A549 (cell line): Measurements from ENCODE around the gene OR2M2. TPM values are rescaled to one million over a fixed set of nuclear protein-coding genes. Genes with fewer than 3 reads are reported as not detected.

Source experiments
- ATAC-seq, 2 experiments: fragments of 200-7000 bp in 1 of 2; fragments of >200 bp in 1 of 2; cut with Nextera tagmentation in 1 of 2; cut with Tn5 transposase in 1 of 2; 3 replicates each; pipeline versions ENCODE4 v1.8.0 to v1.9.1; 2018 to 2020; ENCODE audit warnings: mild to moderate bottlenecking in 1 of 2, moderate library complexity in 1 of 2
- CTCF ChIA-PET: fragments of 300-600 bp; sonication (Branson Sonifier 250); formaldehyde crosslinking; extraction: SDS; loops from one replicate; lab custom pipeline; 2021; ENCODE audit warnings: antibody characterized with exemption, inconsistent platforms; lab: Yijun Ruan, JAX
- POLR2A ChIA-PET: fragments of 350-600 bp; formaldehyde crosslinking; extraction: SDS; loops from one replicate; lab custom pipeline; 2021; ENCODE audit warnings: antibody characterized with exemption, inconsistent platforms; lab: Yijun Ruan, JAX
- DNase-seq, 2 experiments: peaks; one replicate each; pipeline versions ENCODE4 v3.0.0 to v3.0.0-alpha.2; 2011 to 2016; ENCODE audit warnings: low read depth in 1 of 2, low spot score in 1 of 2
- FAIRE-seq: peaks from 2 replicates; lab custom pipeline; 2011; peaks lifted over from hg19 to GRCh38; lab: Jason Lieb, UNC
- H3K27ac ChIP-seq, 2 experiments: fragments of >200 bp; sonication (Bioruptor Twin); formaldehyde crosslinking; 3 replicates each; pipeline ENCODE4 v1.5.1; 2016 to 2017
- H3K4me1 ChIP-seq: fragments of >200 bp; sonication (Bioruptor Twin); formaldehyde crosslinking; 3 replicates; pipeline ENCODE4 v1.6.1; 2016
- H3K4me2 ChIP-seq: fragments of >200 bp; sonication (Bioruptor Twin); formaldehyde crosslinking; 3 replicates; pipeline ENCODE4 v1.6.1; 2016
- H3K4me3 ChIP-seq: fragments of >200 bp; sonication (Bioruptor Twin); formaldehyde crosslinking; 3 replicates; pipeline ENCODE4 v1.5.1; 2016
- H3K9me3 ChIP-seq: fragments of >200 bp; sonication (Bioruptor Twin); formaldehyde crosslinking; 3 replicates; pipeline ENCODE4 v1.6.1; 2016
- BHLHE40 ChIP-seq: IDR thresholded peaks from 2 replicates; pipeline ENCODE4 v1.6.1; 2012; ENCODE audit warnings: low read depth, low read length, inconsistent platforms
- CBX8 ChIP-seq: fragments of 200-600 bp; sonication (generic); IDR thresholded peaks from 2 replicates; pipeline ENCODE4 v1.6.1; 2016
- CHD2 ChIP-seq: fragments of 150-350 bp; IDR thresholded peaks from 2 replicates; pipeline ENCODE4 v1.6.1; 2014; ENCODE audit warnings: low read length; ENCODE audit not compliant: partially characterized antibody
- ESRRA ChIP-seq: fragments of 150-350 bp; IDR thresholded peaks from 2 replicates; pipeline ENCODE4 v1.6.1; 2014; ENCODE audit warnings: mild to moderate bottlenecking, low read length, borderline replicate concordance
- FOSL2 ChIP-seq, 2 experiments: fragments of 450-650 bp in 1 of 2; fragments of >200 bp in 1 of 2; sonication (Bioruptor Twin) in 1 of 2; formaldehyde crosslinking; IDR thresholded peaks; 2 replicates each; pipeline versions ENCODE4 v1.5.0 to v1.6.1; 2016 to 2020; ENCODE audit warnings: mild to moderate bottlenecking in 1 of 2, moderate library complexity in 1 of 2
- FOXS1 ChIP-seq: fragments of 250-450 bp; sonication (Bioruptor Pico); IDR thresholded peaks from 2 replicates; pipeline ENCODE4 v1.5.0; 2020; ENCODE audit warnings: mild to moderate bottlenecking, moderate library complexity
- HDAC2 ChIP-seq: fragments of 200-600 bp; sonication (generic); IDR thresholded peaks from 2 replicates; pipeline ENCODE4 v1.6.1; 2016
- HEYL ChIP-seq: fragments of 250-450 bp; sonication (Bioruptor Pico); IDR thresholded peaks from 2 replicates; pipeline ENCODE4 v1.8.0; 2021; ENCODE audit warnings: mild to moderate bottlenecking, moderate library complexity
- HOXB5 ChIP-seq: fragments of 250-450 bp; sonication (Bioruptor Pico); IDR thresholded peaks from 2 replicates; pipeline ENCODE4 v1.5.0; 2020; ENCODE audit warnings: mild to moderate bottlenecking, moderate library complexity
- JUNB ChIP-seq: fragments of >200 bp; sonication (Bioruptor Twin); formaldehyde crosslinking; IDR thresholded peaks from 2 replicates; pipeline ENCODE4 v1.6.1; 2016
- NFE2L2 ChIP-seq: fragments of 150-350 bp; conservative IDR thresholded peaks from 2 replicates; pipeline ENCODE4 v1.6.1; 2014; ENCODE audit warnings: low read length
- NPAS2 ChIP-seq: fragments of 250-450 bp; sonication (Bioruptor Pico); IDR thresholded peaks from 2 replicates; pipeline ENCODE4 v1.8.0; 2022; ENCODE audit warnings: mild to moderate bottlenecking, moderate library complexity, borderline replicate concordance
- POLR2A ChIP-seq: IDR thresholded peaks from 2 replicates; pipeline ENCODE4 v1.6.1; 2012; ENCODE audit warnings: mild to moderate bottlenecking, low read length
- POLR2AphosphoS2 ChIP-seq: conservative IDR thresholded peaks from 2 replicates; pipeline ENCODE4 v1.6.1; 2012; ENCODE audit warnings: low read length, improper control_type of control experiment, inconsistent platforms
- RAD21 ChIP-seq, 2 experiments: fragments of >200 bp in 1 of 2; sonication (Bioruptor Twin) in 1 of 2; formaldehyde crosslinking in 1 of 2; IDR thresholded peaks in 1 of 2; conservative IDR thresholded peaks in 1 of 2; 2 replicates in 1 of 2; 3 replicates in 1 of 2; pipeline ENCODE4 v1.6.1; 2012 to 2018; ENCODE audit warnings: inconsistent platforms in 1 of 2
- RARB ChIP-seq: fragments of 250-450 bp; sonication (Bioruptor Pico); IDR thresholded peaks from 2 replicates; pipeline ENCODE4 v1.8.0; 2021; ENCODE audit warnings: mild to moderate bottlenecking, moderate library complexity
- RCOR1 ChIP-seq: fragments of 150-350 bp; IDR thresholded peaks from 2 replicates; pipeline ENCODE4 v1.6.1; 2014; ENCODE audit warnings: antibody characterized with exemption, low read length, low read depth
- RFX5 ChIP-seq: fragments of 450-650 bp; IDR thresholded peaks from 2 replicates; pipeline ENCODE4 v1.7.1; 2014; ENCODE audit warnings: antibody characterized with exemption, mild to moderate bottlenecking, moderate library complexity
- TFCP2L1 ChIP-seq: fragments of 250-450 bp; sonication (Bioruptor Pico); IDR thresholded peaks from 2 replicates; pipeline ENCODE4 v1.5.0; 2021; ENCODE audit warnings: mild to moderate bottlenecking
- TP53 ChIP-seq: fragments of 250-450 bp; sonication (Bioruptor Pico); IDR thresholded peaks from 2 replicates; pipeline ENCODE4 v1.5.0; 2021; ENCODE audit warnings: mild to moderate bottlenecking, moderate library complexity
- ZC3H11A ChIP-seq: fragments of 450-650 bp; IDR thresholded peaks from 2 replicates; pipeline ENCODE4 v1.6.1; 2014; ENCODE audit warnings: antibody characterized with exemption, mild to moderate bottlenecking
- ZNF302 ChIP-seq: fragments of 250-450 bp; sonication (Bioruptor Pico); IDR thresholded peaks from 2 replicates; pipeline ENCODE4 v1.9.0; 2021; ENCODE audit warnings: inconsistent platforms, mild to moderate bottlenecking, moderate library complexity
- ZSCAN20 ChIP-seq: fragments of 250-450 bp; sonication (Bioruptor Pico); IDR thresholded peaks from 2 replicates; pipeline ENCODE4 v1.8.0; 2022; ENCODE audit warnings: mild to moderate bottlenecking, moderate library complexity
- WGBS: methylation state at CpG from one replicate; pipeline ENCODE4 v1.1.6; 2017; ENCODE audit errors: missing lambda C conversion rate; 5-methylcytosine and 5-hydroxymethylcytosine counted together
- polyA plus RNA-seq, 4 experiments: library from polyadenylated mRNA; depleted of rRNA in 3 of 4; stranded (reverse); fragments of >200 nt; fragmentation: RNase III in 1 of 4; extraction: RNeasy Plus Mini Kit Qiagen cat#74134 plus additional on column Dnase treatment in 1 of 4; gene quantifications; 2 replicates in 3 of 4; 3 replicates in 1 of 4; pipeline ENCODE4 v1.2.3, GENCODE V29; 2011 to 2017
- TF ChIP-seq, protein P1 (sequence below): IDR thresholded peaks from 2 replicates; pipeline ENCODE4 v1.6.1; 2012; ENCODE audit warnings: low read depth, borderline replicate concordance
- TF ChIP-seq, protein P2 (sequence below): fragments of >200 bp; sonication (Bioruptor Twin); formaldehyde crosslinking; IDR thresholded peaks from 3 replicates; pipeline ENCODE4 v1.6.1; 2016
- TF ChIP-seq, protein P3 (sequence below): fragments of 200-600 bp; sonication (generic); IDR thresholded peaks from 2 replicates; pipeline ENCODE4 v1.6.1; 2016; ENCODE audit warnings: antibody characterized with exemption, mild to moderate bottlenecking, moderate library complexity
- TF ChIP-seq, protein P4 (sequence below): fragments of 250-450 bp; sonication (Bioruptor Pico); IDR thresholded peaks from 2 replicates; pipeline ENCODE4 v1.5.0; 2021; ENCODE audit warnings: mild to moderate bottlenecking, moderate library complexity, borderline replicate concordance

Gene OR2M2
- polyA plus RNA-seq, 2 of the 4 experiments (the other 2 are of a cell fraction): not detected

DNA sequence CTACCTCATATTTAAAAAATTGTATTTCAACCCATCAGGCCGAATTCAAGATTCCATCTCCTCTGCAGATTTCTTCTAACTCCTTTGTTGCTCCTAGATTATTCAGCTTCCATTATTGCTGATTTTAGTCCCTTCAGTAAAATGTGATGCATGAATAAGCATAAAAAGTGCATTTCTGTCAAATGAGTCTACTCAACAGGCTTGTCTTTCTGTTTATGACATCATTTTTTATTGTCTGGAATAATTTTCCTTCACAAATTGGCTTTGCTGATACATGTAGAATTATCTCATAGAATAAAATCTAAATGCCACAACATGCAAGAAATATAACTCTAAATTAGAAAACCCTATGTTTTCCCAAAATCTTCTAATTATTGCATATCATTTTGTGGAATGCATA, 31.3 kb upstream of the OR2M2 start:
- ChIA-PET POLR2A (no interaction called here), CTCF (no interaction called here)
- no peak for DNase-seq
- no peaks in the 10 kb centered on the region; the same call in 2 of the 3 replicates for H3K9me3 ChIP-seq
- FAIRE-seq: no peak
- TF ChIP-seq POLR2AphosphoS2 (no peak), RAD21 (conservative IDR thresholded peaks at IDR 0.05 in 1 of 2, IDR thresholded peaks at IDR 0.05 in 1 of 2) (no peak), CHD2 (no peak), BHLHE40 (no peak), TP53 (CRISPR knock-in tag) (no peak), POLR2A (no peak), HDAC2 (no peak), HEYL (CRISPR knock-in tag) (no peak), FOSL2 (IDR thresholded peaks at IDR 0.05) (no peak), FOSL2 (CRISPR knock-in tag; IDR thresholded peaks at IDR 0.05) (no peak), RFX5 (no peak), ZSCAN20 (CRISPR knock-in tag) (no peak), RCOR1 (no peak), NFE2L2 (no peak), JUNB (no peak), CBX8 (no peak)
- TF ChIP-seq, protein P1, sequence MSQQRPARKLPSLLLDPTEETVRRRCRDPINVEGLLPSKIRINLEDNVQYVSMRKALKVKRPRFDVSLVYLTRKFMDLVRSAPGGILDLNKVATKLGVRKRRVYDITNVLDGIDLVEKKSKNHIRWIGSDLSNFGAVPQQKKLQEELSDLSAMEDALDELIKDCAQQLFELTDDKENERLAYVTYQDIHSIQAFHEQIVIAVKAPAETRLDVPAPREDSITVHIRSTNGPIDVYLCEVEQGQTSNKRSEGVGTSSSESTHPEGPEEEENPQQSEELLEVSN: no peak
- TF ChIP-seq, protein P2, sequence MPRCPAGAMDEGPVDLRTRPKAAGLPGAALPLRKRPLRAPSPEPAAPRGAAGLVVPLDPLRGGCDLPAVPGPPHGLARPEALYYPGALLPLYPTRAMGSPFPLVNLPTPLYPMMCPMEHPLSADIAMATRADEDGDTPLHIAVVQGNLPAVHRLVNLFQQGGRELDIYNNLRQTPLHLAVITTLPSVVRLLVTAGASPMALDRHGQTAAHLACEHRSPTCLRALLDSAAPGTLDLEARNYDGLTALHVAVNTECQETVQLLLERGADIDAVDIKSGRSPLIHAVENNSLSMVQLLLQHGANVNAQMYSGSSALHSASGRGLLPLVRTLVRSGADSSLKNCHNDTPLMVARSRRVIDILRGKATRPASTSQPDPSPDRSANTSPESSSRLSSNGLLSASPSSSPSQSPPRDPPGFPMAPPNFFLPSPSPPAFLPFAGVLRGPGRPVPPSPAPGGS: no peak
- TF ChIP-seq, protein P3, sequence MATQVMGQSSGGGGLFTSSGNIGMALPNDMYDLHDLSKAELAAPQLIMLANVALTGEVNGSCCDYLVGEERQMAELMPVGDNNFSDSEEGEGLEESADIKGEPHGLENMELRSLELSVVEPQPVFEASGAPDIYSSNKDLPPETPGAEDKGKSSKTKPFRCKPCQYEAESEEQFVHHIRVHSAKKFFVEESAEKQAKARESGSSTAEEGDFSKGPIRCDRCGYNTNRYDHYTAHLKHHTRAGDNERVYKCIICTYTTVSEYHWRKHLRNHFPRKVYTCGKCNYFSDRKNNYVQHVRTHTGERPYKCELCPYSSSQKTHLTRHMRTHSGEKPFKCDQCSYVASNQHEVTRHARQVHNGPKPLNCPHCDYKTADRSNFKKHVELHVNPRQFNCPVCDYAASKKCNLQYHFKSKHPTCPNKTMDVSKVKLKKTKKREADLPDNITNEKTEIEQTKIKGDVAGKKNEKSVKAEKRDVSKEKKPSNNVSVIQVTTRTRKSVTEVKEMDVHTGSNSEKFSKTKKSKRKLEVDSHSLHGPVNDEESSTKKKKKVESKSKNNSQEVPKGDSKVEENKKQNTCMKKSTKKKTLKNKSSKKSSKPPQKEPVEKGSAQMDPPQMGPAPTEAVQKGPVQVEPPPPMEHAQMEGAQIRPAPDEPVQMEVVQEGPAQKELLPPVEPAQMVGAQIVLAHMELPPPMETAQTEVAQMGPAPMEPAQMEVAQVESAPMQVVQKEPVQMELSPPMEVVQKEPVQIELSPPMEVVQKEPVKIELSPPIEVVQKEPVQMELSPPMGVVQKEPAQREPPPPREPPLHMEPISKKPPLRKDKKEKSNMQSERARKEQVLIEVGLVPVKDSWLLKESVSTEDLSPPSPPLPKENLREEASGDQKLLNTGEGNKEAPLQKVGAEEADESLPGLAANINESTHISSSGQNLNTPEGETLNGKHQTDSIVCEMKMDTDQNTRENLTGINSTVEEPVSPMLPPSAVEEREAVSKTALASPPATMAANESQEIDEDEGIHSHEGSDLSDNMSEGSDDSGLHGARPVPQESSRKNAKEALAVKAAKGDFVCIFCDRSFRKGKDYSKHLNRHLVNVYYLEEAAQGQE: no peak
- TF ChIP-seq, protein P4, sequence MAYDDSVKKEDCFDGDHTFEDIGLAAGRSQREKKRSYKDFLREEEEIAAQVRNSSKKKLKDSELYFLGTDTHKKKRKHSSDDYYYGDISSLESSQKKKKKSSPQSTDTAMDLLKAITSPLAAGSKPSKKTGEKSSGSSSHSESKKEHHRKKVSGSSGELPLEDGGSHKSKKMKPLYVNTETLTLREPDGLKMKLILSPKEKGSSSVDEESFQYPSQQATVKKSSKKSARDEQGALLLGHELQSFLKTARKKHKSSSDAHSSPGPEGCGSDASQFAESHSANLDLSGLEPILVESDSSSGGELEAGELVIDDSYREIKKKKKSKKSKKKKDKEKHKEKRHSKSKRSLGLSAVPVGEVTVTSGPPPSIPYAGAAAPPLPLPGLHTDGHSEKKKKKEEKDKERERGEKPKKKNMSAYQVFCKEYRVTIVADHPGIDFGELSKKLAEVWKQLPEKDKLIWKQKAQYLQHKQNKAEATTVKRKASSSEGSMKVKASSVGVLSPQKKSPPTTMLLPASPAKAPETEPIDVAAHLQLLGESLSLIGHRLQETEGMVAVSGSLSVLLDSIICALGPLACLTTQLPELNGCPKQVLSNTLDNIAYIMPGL (CRISPR knock-in tag): no peak
- ATAC-seq: no peak
- 0% methylated on average over 1 of the region's 1 CpG for WGBS
- no peak overlapping the region for H3K4me3 ChIP-seq
- H3K27ac ChIP-seq: no peak overlapping the region
- H3K4me1 ChIP-seq: no peaks in the 10 kb centered on the region
- no peak overlapping the region for H3K4me2 ChIP-seq

DNA sequence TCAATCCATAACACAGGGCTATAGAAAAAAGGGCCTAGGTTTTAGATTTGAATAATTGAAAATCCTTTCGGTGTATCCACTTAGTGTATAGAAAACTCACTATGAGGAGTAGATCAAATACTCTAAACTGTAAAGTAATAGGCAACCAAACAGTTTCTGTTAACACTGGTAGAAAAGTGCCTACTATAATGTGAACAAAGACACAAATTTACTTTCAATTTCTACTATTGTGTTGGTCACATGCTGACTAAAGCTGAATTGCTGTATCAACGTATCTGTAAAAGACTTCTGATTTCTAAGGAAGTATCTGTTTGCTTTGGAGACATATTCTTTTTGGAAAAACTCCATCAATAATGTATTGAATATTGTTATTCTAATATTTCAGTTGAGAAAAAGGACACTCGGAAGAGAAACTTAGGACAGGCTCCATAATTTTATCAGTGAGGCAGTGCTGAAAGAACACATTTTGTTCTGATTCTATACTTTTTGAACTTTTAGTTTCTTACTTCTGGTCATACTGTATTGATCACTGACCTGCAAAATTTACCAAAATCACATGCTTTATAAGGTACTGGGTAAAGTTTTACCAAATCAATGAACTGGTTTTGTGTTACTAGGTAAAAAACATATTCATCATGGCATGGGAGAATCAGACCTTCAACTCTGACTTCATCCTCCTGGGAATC, 30.0 kb upstream of the OR2M2 start, which contains the start of gene OR2M5:
Gene OR2M5 (plus strand): TSS at position 636 of the 686 bp plus-strand sequence. CDS start 0 bp downstream, at position 636.
- H3K4me2 ChIP-seq: no peak within 1 kb of the TSS
- ChIA-PET POLR2A (no interaction called here), CTCF (no interaction called here)
- 4% methylated on average over 3 of the region's 3 CpGs for WGBS
- H3K4me3 ChIP-seq: no peak within 1 kb of the TSS
- no peak within 1 kb of the TSS for H3K27ac ChIP-seq
- no peak for ATAC-seq
- H3K9me3 ChIP-seq: no peaks in the 10 kb centered on the region; the same call in 2 of the 3 replicates
- FAIRE-seq: no peak
- H3K4me1 ChIP-seq: no peaks in the 10 kb centered on the region
- DNase-seq: no peak
- TF ChIP-seq ZC3H11A: no peak
- TF ChIP-seq HDAC2: no peak
- no peak for TF ChIP-seq ESRRA
- no peak for TF ChIP-seq FOXS1
- no peak for TF ChIP-seq NPAS2 (CRISPR knock-in tag)
- TF ChIP-seq RFX5: no peak
- no peak for TF ChIP-seq POLR2A
- TF ChIP-seq HOXB5 (CRISPR knock-in tag): no peak
- TF ChIP-seq HEYL (CRISPR knock-in tag): no peak
- no peak for TF ChIP-seq POLR2AphosphoS2
- TF ChIP-seq CHD2: no peak
- TF ChIP-seq, protein P2: no peak
- no peak for TF ChIP-seq TFCP2L1 (CRISPR knock-in tag)
- no peak for TF ChIP-seq TP53 (CRISPR knock-in tag)
- TF ChIP-seq RARB (CRISPR knock-in tag): no peak
- TF ChIP-seq ZNF302 (CRISPR knock-in tag): no peak
